Measurements from ENCODE around the gene CYTL1. TPM values are rescaled to one million over a fixed set of nuclear protein-coding genes. Genes with fewer than 3 reads are reported as not detected.

Gene CYTL1
- total and polyA plus RNA-seq, 2 of the 4 experiments (the other 2 are of a cell fraction) = 1.3 to 7.4 TPM

GRCh38 chr4:4974727-4975126, 44.5 kb downstream of the CYTL1 start:
- Histone ChIP-seq H3K18ac (ENCODE audit: low read depth, low read length) (no peak overlapping the region), H3K4me2 (ENCODE audit: low read depth, low read length) (no peak overlapping the region), H3K9me3 (ENCODE audit: control insufficient read depth, insufficient read depth, low read length) (peaks cover 6% of the 10 kb centered on the region), H2BK15ac (ENCODE audit: low read depth, low read length) (no peak overlapping the region), H4K8ac (ENCODE audit: low read depth in 2 of 2, low read length in 2 of 2) (no peak overlapping the region), H3K36me3 (ENCODE audit: control insufficient read depth, insufficient read depth, low read length) (no peaks in the 10 kb centered on the region), H4K20me1 (ENCODE audit: insufficient read depth, low read length) (no peaks in the 10 kb centered on the region), H4K5ac (ENCODE audit: low read depth, low read length) (no peak overlapping the region), H3K27ac (ENCODE audit: insufficient read depth, low read length) (no peak overlapping the region), H2AK9ac (replicated peaks; ENCODE audit: low read depth, low read length, poor library complexity) (no peak overlapping the region), H4K91ac (ENCODE audit: insufficient read depth, low read depth, low read length) (no peak overlapping the region), H2AFZ (replicated peaks; ENCODE audit: low read length, poor library complexity) (no peak overlapping the region), H3K27me3 (ENCODE audit: control insufficient read depth, insufficient read depth, low read length) (peaks cover 2% of the 10 kb centered on the region), H3K4me3 (ENCODE audit: insufficient read depth, low read depth, low read length) (no peak overlapping the region), H3K4me1 (ENCODE audit: control insufficient read depth, insufficient read depth, low read length) (no peaks in the 10 kb centered on the region), H2AK5ac (ENCODE audit: low read depth, low read length) (no peak overlapping the region), H2BK120ac (ENCODE audit: low read depth, low read length) (no peak overlapping the region), H2BK5ac (ENCODE audit: low read depth, low read length, poor library complexity, severe bottlenecking) (no peak overlapping the region), H3K9ac (ENCODE audit: low read depth, low read length) (no peak overlapping the region), H3K4ac (ENCODE audit: low read depth, low read length) (no peak overlapping the region), H3K14ac (replicated peaks; ENCODE audit: low read depth, low read length) (no peak overlapping the region), H3K9me1 (ENCODE audit: insufficient read depth, low read length) (no peaks in the 10 kb centered on the region), H3K56ac (ENCODE audit: extremely low read depth, insufficient read depth, low read length) (no peak overlapping the region), H2BK20ac (ENCODE audit: low read depth, low read length) (no peak overlapping the region), H3K23ac (ENCODE audit: low read depth, low read length) (no peak overlapping the region), H3K79me1 (ENCODE audit: low read depth in 1 of 2, low read length in 2 of 2) (no peaks in the 10 kb centered on the region)
- no peak for ATAC-seq (ENCODE audit: low read depth)
- POLR2A ChIA-PET (ENCODE audit: unreplicated experiment) = no interaction called here
- CTCF ChIA-PET = no interaction called here
- 60% methylated on average over 3 of the region's 3 CpGs; no CpG with 5 or more reads in 1 of the 2 experiments for WGBS, 2 experiments (ENCODE audit: extremely low coverage in 2 of 2, insufficient read length in 1 of 2)
- no TSS peak for BruUV-seq (replicated peaks)
- DNase-seq = no peak
- intact Hi-C loops (cut with micrococcal nuclease) (no loop called here), in situ Hi-C loops (cut with MboI; ENCODE audit: low sequenced_read_pairs) (no loop called here), dilution Hi-C loops (cut with HindIII; ENCODE audit: low sequenced_read_pairs, unreplicated experiment) (no loop called here)
- TF ChIP-seq MXI1 (IDR thresholded peaks at IDR 0.05; ENCODE audit: borderline replicate concordance, low read depth, low read length) = no peak
- no peak for TF ChIP-seq RCOR1 (IDR thresholded peaks at IDR 0.05; ENCODE audit: insufficient replicate concordance, low read length)
- no peak for TF ChIP-seq CTCF (conservative IDR thresholded peaks at IDR 0.05; ENCODE audit: low read depth, low read length)
- no peak for TF ChIP-seq ELK1 (IDR thresholded peaks at IDR 0.05; ENCODE audit: borderline replicate concordance, low read depth, low read length)
- TF ChIP-seq CHD1 (IDR thresholded peaks at IDR 0.05; ENCODE audit: low read depth, low read length) = no peak
- no peak for TF ChIP-seq MAFK (IDR thresholded peaks at IDR 0.05; ENCODE audit: low read depth, low read length)
- TF ChIP-seq RFX5 (IDR thresholded peaks at IDR 0.05; ENCODE audit: low read depth, low read length) = no peak
- no peak for TF ChIP-seq SMC3 (IDR thresholded peaks at IDR 0.05; ENCODE audit: low read depth, low read length)
- TF ChIP-seq BHLHE40 (IDR thresholded peaks at IDR 0.05; ENCODE audit: low read depth, low read length) = no peak
- no peak for TF ChIP-seq FOS (IDR thresholded peaks at IDR 0.05; ENCODE audit: low read depth, low read length)
- no peak for TF ChIP-seq CEBPB (IDR thresholded peaks at IDR 0.05; ENCODE audit: low read depth, low read length)
- no peak for TF ChIP-seq MAZ (IDR thresholded peaks at IDR 0.05; ENCODE audit: borderline replicate concordance, low read depth, low read length)
